Activated CD8-positive, alpha-beta memory T cell treated with anti-CD3 and anti-CD28 coated beads, Interleukin-2, amount 10 ng/mL, durations not matched to agents 7 days and 5 days (primary cell): ENCODE data around the gene PTPN3. TPM values are rescaled to one million over a fixed set of nuclear protein-coding genes. Genes with fewer than 3 reads are reported as not detected.

Experiments
- ATAC-seq: fragments of 150-1000 bp; cut with Tn5 transposase; one replicate; pipeline ENCODE4 v1.10.0; 2021; ENCODE audit warnings: moderate library complexity
- CTCF ChIA-PET: fragments of 350-600 bp; sonication (Branson Sonifier 250); formaldehyde crosslinking; loops from one replicate; lab custom pipeline; 2021; ENCODE audit warnings: antibody characterized with exemption; lab: Charles Lee
- DNase-seq: peaks from one replicate; pipeline ENCODE4 v3.0.0-alpha.2; 2020
- H3K27ac Mint-ChIP-seq: one replicate; pipeline ENCODE4 v1.8.0; 2021; ENCODE audit warnings: mild to moderate bottlenecking, mixed read lengths
- H3K27me3 Mint-ChIP-seq: one replicate; pipeline ENCODE4 v1.8.0; 2021; ENCODE audit warnings: mixed read lengths
- H3K36me3 Mint-ChIP-seq: one replicate; pipeline ENCODE4 v1.8.0; 2021; ENCODE audit warnings: mild to moderate bottlenecking, mixed read lengths
- H3K4me1 Mint-ChIP-seq: one replicate; pipeline ENCODE4 v1.8.0; 2021; ENCODE audit warnings: mixed read lengths
- H3K4me3 Mint-ChIP-seq: one replicate; pipeline ENCODE4 v1.8.0; 2021; ENCODE audit warnings: mild to moderate bottlenecking, moderate library complexity, mixed read lengths
- H3K9me3 Mint-ChIP-seq: one replicate; pipeline ENCODE4 v1.8.0; 2022; ENCODE audit warnings: low read depth, mixed read lengths
- total RNA-seq, 2 experiments: library from RNA; stranded (reverse); gene quantifications; one replicate each; pipeline ENCODE4 v1.2.3, GENCODE V29; 2021

The PTPN3 gene
- total RNA-seq, 2 experiments from 2014 or later: 0.50 to 4.1 TPM

GRCh38 chr9:109439378-109440116 lies 58.6 kb downstream of the PTPN3 start:
- no peaks in the 10 kb centered on the region for H3K9me3 Mint-ChIP-seq
- ATAC-seq: no peak
- CTCF ChIA-PET: interaction anchor here (1.4 to 6.5 kb wide), 11 partner anchors 10 to 29 kb away, joined by 3 to 148 read pairs (median 9); no protein-coding TSS in a partner anchor
- H3K36me3 Mint-ChIP-seq: no peaks in the 10 kb centered on the region
- H3K4me1 Mint-ChIP-seq: peaks cover 26% of the 10 kb centered on the region
- H3K4me3 Mint-ChIP-seq: no peak overlapping the region
- H3K27me3 Mint-ChIP-seq: peaks cover 40% of the 10 kb centered on the region
- no peak overlapping the region for H3K27ac Mint-ChIP-seq
- DNase-seq: no peak

DNA sequence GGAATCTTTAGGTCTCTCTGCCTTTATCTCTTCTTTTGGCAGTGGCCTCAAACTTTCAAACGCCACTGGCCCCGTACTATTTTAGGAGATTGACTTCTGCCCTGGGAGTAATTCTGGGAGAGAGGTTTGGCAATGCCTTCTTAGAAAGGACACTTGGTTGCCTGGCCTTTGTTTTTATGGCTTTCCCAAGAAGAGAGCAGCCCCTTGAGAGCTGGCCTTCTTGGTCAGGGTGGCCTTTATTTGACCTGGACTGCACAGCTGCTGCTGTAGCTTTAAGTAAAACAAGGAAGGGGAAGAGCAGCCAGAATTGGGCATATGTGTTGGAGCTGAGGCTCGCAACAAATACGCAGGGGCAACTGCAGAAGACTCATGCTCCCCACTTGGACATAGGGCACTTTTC lies 60.8 kb downstream of the PTPN3 start:
- no peak for ATAC-seq
- no peaks in the 10 kb centered on the region for H3K9me3 Mint-ChIP-seq
- H3K36me3 Mint-ChIP-seq: no peaks in the 10 kb centered on the region
- no peak overlapping the region for H3K27ac Mint-ChIP-seq
- CTCF ChIA-PET: interaction anchor here (1.0 to 1.5 kb wide), 2 partner anchors 31 to 32 kb away, joined by 3 to 9 read pairs; no protein-coding TSS in a partner anchor
- no peak for DNase-seq
- H3K4me3 Mint-ChIP-seq: no peak overlapping the region
- peaks cover 26% of the 10 kb centered on the region for H3K4me1 Mint-ChIP-seq
- peaks cover 36% of the 10 kb centered on the region for H3K27me3 Mint-ChIP-seq

- Mint-ChIP-seq H3K27me3 (peaks cover 39% of the 10 kb centered on the region), H3K36me3 (no peaks in the 10 kb centered on the region), H3K4me1 (peaks cover 22% of the 10 kb centered on the region), H3K4me3 (no peak overlapping the region), H3K9me3 (no peaks in the 10 kb centered on the region), H3K27ac (no peak overlapping the region)
- DNase-seq: no peak
- ATAC-seq: no peak
- CTCF ChIA-PET: no interaction called here
Observed at GRCh38 chr9:109436071-109436470, 62.0 kb downstream of the PTPN3 start.

DNA sequence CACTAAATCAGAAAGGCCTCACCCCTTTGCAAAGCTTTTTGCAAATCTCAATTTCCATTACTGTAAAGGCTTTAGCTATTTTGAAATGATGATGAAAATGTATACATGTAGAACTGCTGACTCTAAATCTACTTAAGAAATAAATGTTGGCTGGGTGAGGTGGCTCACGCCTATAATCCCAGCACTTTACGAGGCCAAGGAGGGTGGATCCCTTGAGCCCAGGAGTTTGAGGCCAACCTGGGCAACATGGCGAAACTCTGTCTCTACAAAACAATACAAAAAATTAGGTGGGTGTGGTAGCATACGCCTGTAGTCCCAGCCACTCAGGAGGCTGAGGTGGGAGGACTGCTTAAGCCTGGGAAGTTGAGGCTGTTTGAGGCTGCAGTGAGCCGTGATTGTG lies 64.6 kb downstream of the PTPN3 start:
- CTCF ChIA-PET: no interaction called here
- peaks cover 31% of the 10 kb centered on the region for H3K27me3 Mint-ChIP-seq
- no peaks in the 10 kb centered on the region for H3K4me1 Mint-ChIP-seq
- no peak overlapping the region for H3K27ac Mint-ChIP-seq
- H3K36me3 Mint-ChIP-seq: no peaks in the 10 kb centered on the region
- H3K9me3 Mint-ChIP-seq: no peaks in the 10 kb centered on the region
- no peak for DNase-seq
- no peak for ATAC-seq
- no peak overlapping the region for H3K4me3 Mint-ChIP-seq

DNA sequence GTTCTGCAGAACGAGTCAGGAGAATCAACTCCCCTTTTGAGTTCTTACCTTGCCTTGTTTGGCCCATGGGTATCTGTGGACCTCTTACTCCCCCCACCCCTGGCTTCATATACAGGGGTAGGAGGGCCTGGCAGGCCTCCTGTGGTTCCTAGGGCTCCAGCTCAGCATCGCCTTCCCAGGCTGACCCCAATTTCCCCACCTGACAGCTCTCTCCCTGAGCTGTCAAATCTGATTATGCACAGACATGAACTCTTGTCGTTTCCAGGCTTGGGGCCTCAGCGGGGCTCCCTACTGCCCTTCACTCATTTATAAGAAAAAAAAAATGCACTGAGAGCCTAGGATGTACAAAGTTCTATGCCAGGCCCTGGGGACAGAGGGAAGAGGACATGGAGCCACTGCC lies 67.9 kb downstream of the PTPN3 start:
- peaks cover 19% of the 10 kb centered on the region for H3K27me3 Mint-ChIP-seq
- H3K36me3 Mint-ChIP-seq: no peaks in the 10 kb centered on the region
- H3K9me3 Mint-ChIP-seq: no peaks in the 10 kb centered on the region
- ATAC-seq (no peak), DNase-seq (no peak)
- no peaks in the 10 kb centered on the region for H3K4me1 Mint-ChIP-seq
- H3K4me3 Mint-ChIP-seq: no peak overlapping the region
- CTCF ChIA-PET: no interaction called here
- no peak overlapping the region for H3K27ac Mint-ChIP-seq

DNA sequence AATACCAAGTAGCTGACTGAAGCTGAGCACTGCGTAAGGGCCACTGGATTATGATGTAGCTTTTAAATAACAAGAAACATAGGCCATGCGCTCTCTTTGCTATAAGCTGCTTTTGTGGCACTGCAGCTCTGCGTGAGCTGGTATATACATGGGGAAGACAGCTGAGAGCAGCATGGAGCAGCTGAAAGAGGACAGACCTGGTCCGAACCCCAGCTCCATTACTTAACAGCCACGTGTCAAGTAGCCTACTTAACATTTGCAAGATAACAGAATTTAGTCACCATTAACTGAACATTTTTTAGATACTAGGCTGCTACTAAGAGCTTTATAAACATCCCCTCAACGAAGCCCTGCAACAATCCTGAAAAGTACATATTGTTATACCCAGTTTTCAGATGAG lies 69.3 kb downstream of the PTPN3 start:
- DNase-seq: no peak
- H3K9me3 Mint-ChIP-seq: no peaks in the 10 kb centered on the region
- no peaks in the 10 kb centered on the region for H3K36me3 Mint-ChIP-seq
- ATAC-seq: no peak
- peaks cover 16% of the 10 kb centered on the region for H3K27me3 Mint-ChIP-seq
- CTCF ChIA-PET: interaction anchor here (1.2 to 1.4 kb wide), 3 partner anchors 10 to 41 kb away, joined by 3 to 7 read pairs (median 3); no protein-coding TSS in a partner anchor
- H3K4me1 Mint-ChIP-seq: no peaks in the 10 kb centered on the region
- H3K27ac Mint-ChIP-seq: no peak overlapping the region
- H3K4me3 Mint-ChIP-seq: no peak overlapping the region

DNA sequence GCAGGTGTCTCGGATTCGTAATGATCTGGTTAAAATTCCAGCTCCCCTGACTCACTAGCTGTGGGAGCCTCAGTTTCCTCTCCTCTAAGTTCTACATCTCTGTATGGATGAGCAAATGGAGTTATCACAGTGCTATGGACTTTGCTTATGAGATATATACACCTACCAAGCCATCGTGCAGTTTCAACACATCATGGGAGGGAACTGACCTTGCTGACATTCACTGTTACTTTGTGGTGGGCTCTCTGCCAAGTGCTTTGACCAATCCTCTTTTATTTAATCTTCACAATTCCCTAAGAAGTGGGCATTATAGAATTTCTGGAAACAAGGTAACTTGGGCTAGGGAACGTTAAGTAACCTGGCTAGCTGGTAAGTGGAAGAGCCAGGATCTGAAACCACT lies 70.2 kb downstream of the PTPN3 start:
- no peak for ATAC-seq
- no peaks in the 10 kb centered on the region for H3K4me1 Mint-ChIP-seq
- peaks cover 16% of the 10 kb centered on the region for H3K27me3 Mint-ChIP-seq
- no peaks in the 10 kb centered on the region for H3K36me3 Mint-ChIP-seq
- no peak for DNase-seq
- H3K9me3 Mint-ChIP-seq: no peaks in the 10 kb centered on the region
- H3K4me3 Mint-ChIP-seq: no peak overlapping the region
- CTCF ChIA-PET: interaction anchor here (0.9 to 1.4 kb wide), 4 partner anchors 9 to 42 kb away, joined by 3 to 7 read pairs (median 3); no protein-coding TSS in a partner anchor
- no peak overlapping the region for H3K27ac Mint-ChIP-seq

- CTCF ChIA-PET: no interaction called here
- Mint-ChIP-seq H3K36me3 (no peaks in the 10 kb centered on the region), H3K9me3 (no peaks in the 10 kb centered on the region), H3K27me3 (peaks cover 9% of the 10 kb centered on the region), H3K4me1 (no peaks in the 10 kb centered on the region), H3K4me3 (no peak overlapping the region), H3K27ac (no peak overlapping the region)
- ATAC-seq (no peak), DNase-seq (no peak)
Observed at GRCh38 chr9:109426626-109427402, 71.3 kb downstream of the PTPN3 start.

GRCh38 chr9:109424618-109425017 lies 73.5 kb downstream of the PTPN3 start:
- ATAC-seq (no peak), DNase-seq (no peak)
- Mint-ChIP-seq H3K36me3 (no peaks in the 10 kb centered on the region), H3K4me3 (no peak overlapping the region), H3K4me1 (peaks cover under 1% of the 10 kb centered on the region), H3K27me3 (peaks cover 9% of the 10 kb centered on the region), H3K9me3 (no peaks in the 10 kb centered on the region), H3K27ac (no peak overlapping the region)
- CTCF ChIA-PET: interaction anchor here (0.9 to 1.4 kb wide), 2 partner anchors 16 to 45 kb away, joined by 3 to 4 read pairs; no protein-coding TSS in a partner anchor

DNA sequence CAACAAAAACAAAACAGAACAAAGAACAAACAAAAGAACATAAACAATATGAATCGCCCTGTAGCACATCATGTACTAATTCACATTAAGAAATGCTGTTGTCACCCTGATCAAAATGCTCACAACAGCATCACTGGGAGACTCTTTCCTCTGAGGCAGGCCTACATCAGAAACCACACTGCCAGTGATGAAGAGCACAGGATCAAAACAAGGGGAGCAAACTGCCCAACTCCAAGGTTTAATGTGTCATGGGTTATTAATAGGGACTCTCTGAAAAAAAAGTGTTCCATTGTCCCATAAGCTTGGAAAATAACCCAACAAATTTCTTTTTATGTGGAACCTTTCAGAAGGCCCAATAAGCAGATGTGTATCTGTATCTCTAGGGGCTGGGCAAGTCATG lies 74.2 kb downstream of the PTPN3 start:
- no peak for DNase-seq
- Mint-ChIP-seq H3K4me1 (peaks cover 6% of the 10 kb centered on the region), H3K36me3 (no peaks in the 10 kb centered on the region), H3K4me3 (no peak overlapping the region), H3K27me3 (peaks cover 9% of the 10 kb centered on the region), H3K9me3 (no peaks in the 10 kb centered on the region), H3K27ac (no peak overlapping the region)
- CTCF ChIA-PET: interaction anchor here (1.3 to 1.7 kb wide), 2 partner anchors 12 to 46 kb away, joined by 4 to 5 read pairs; no protein-coding TSS in a partner anchor
- ATAC-seq: no peak

GRCh38 chr9:109422641-109423040 lies 75.5 kb downstream of the PTPN3 start:
- H3K27ac Mint-ChIP-seq: no peak overlapping the region
- H3K9me3 Mint-ChIP-seq: no peaks in the 10 kb centered on the region
- CTCF ChIA-PET: interaction anchor here (1.2 to 2.1 kb wide), 4 partner anchors 11 to 47 kb away, joined by 3 to 9 read pairs (median 4); no protein-coding TSS in a partner anchor
- H3K4me1 Mint-ChIP-seq: peaks cover 17% of the 10 kb centered on the region
- DNase-seq: no peak
- peaks cover 9% of the 10 kb centered on the region for H3K27me3 Mint-ChIP-seq
- no peak for ATAC-seq
- no peak overlapping the region for H3K4me3 Mint-ChIP-seq
- no peaks in the 10 kb centered on the region for H3K36me3 Mint-ChIP-seq

DNA sequence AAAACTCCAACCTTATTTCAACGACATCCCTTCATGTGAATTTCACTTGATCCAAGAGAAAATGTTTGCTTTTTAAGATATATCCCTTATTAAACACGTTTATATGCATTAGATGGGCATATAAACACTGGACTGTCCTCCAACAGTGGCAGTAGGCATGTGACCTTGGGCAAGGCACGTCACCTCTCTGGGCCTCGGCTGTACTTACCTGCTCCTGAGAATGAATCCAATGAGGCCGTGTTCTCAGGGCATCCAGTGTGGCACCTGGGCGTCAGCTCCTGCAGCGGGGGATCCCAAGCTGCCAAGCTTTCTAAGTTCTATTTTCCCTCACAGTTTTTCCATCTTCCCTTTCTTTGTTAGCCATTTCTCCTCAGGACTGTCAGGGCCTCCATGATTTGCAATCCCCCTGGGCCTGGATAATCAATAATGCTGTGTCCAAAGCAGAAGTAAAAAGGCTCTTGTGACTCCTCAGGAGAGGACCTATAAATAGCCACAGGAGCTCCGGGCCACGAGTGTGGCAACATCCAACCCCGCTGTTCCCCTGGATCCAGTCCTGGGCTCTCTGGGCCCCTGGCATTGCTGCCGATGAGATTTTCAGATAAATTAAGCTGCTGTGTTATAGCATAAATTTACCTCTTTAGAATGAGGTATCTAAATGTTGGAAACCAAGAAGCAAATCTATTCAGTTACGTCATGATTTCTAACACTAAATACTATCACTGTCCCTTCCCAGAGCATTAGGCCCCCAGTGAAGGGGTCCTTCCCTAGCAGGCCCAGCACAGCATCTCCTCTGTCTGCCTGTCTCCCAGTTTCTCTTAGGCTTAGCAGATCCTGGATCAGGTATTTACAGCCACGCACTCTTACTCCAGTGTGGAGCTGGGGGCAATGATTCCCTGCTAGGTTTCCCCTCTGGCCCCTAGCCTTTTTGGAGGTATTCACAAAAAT lies 76.8 kb downstream of the PTPN3 start:
- H3K27ac Mint-ChIP-seq: no peak overlapping the region
- ATAC-seq (no peak), DNase-seq (no peak)
- H3K27me3 Mint-ChIP-seq: peaks cover 2% of the 10 kb centered on the region
- CTCF ChIA-PET: interaction anchor here (2.1 kb wide), 1 partner anchor 19 kb away, joined by 9 read pairs; no protein-coding TSS in a partner anchor
- no peaks in the 10 kb centered on the region for H3K9me3 Mint-ChIP-seq
- no peaks in the 10 kb centered on the region for H3K36me3 Mint-ChIP-seq
- H3K4me1 Mint-ChIP-seq: peaks cover 30% of the 10 kb centered on the region
- H3K4me3 Mint-ChIP-seq: no peak overlapping the region
